Naive thymus-derived CD4-positive, alpha-beta T cell (primary cell): Measurements from ENCODE around the gene FBLN5. TPM values are rescaled to one million over a fixed set of nuclear protein-coding genes. Genes with fewer than 3 reads are reported as not detected.
"Not testable (repeated sequence)": the region's sequence is repeated elsewhere in the genome, so short reads cannot be mapped to it uniquely, and the experiment has no call there.

Experiments used
- ATAC-seq: fragments of 150-1000 bp; cut with Tn5 transposase; 2 replicates; pipeline ENCODE4 v1.10.0; 2021; ENCODE audit warnings: mild to moderate bottlenecking, moderate library complexity
- CTCF ChIA-PET: fragments of 350-600 bp; sonication (Branson Sonifier 250); formaldehyde crosslinking; loops from one replicate; lab custom pipeline; 2021; ENCODE audit warnings: antibody characterized with exemption; lab: Charles Lee
- POLR2A ChIA-PET: fragments of 350-600 bp; sonication (Branson Sonifier 250); formaldehyde crosslinking; loops from one replicate; lab custom pipeline; 2021; ENCODE audit warnings: antibody characterized with exemption, inconsistent platforms; lab: Charles Lee
- DNase-seq, 9 donors: peaks; one replicate each; pipeline versions ENCODE4 v3.0.0 to v3.0.0-alpha.2; 2020 to 2022; ENCODE audit warnings: mixed read lengths in 1 of 9
- H3K27ac ChIP-seq: one replicate; pipeline ENCODE4 v1.7.0; 2013; ENCODE audit warnings: mild to moderate bottlenecking, low read depth, low read length, moderate library complexity
- H3K27me3 ChIP-seq, 2 donors: one replicate each; pipeline ENCODE4 v1.7.0; 2013; ENCODE audit warnings: low read length in 2 of 2, mild to moderate bottlenecking in 2 of 2, moderate library complexity in 2 of 2; ENCODE audit not compliant: control insufficient read depth in 2 of 2, insufficient read depth in 2 of 2
- H3K36me3 ChIP-seq, 3 experiments: 1 replicate in 2 of 3; 2 replicates in 1 of 3; pipeline ENCODE4 v1.7.0; 2013; ENCODE audit warnings: low read length in 3 of 3, mild to moderate bottlenecking in 3 of 3, moderate library complexity in 1 of 3; ENCODE audit not compliant: insufficient read depth in 3 of 3, control insufficient read depth in 2 of 3
- H3K4me1 ChIP-seq, 2 donors: one replicate each; pipeline ENCODE4 v1.7.0; 2013; ENCODE audit warnings: low read length in 2 of 2, mild to moderate bottlenecking in 2 of 2, moderate library complexity in 1 of 2; ENCODE audit not compliant: control insufficient read depth in 2 of 2, insufficient read depth in 2 of 2
- H3K4me3 ChIP-seq: 2 replicates; pipeline ENCODE4 v1.7.0; 2013; ENCODE audit warnings: mild to moderate bottlenecking, low read length
- H3K9me3 ChIP-seq, 3 experiments: 1 replicate in 2 of 3; 2 replicates in 1 of 3; pipeline ENCODE4 v1.7.0; 2013; ENCODE audit warnings: low read length in 3 of 3; ENCODE audit not compliant: control insufficient read depth in 2 of 3
- H3K27ac Mint-ChIP-seq, 9 donors: one replicate each; pipeline ENCODE4 v1.8.0; 2020 to 2022; ENCODE audit warnings: mixed read lengths in 9 of 9, mild to moderate bottlenecking in 8 of 9, moderate library complexity in 5 of 9, inconsistent platforms in 2 of 9
- H3K27me3 Mint-ChIP-seq, 5 donors: one replicate each; pipeline ENCODE4 v1.8.0; 2021 to 2022; ENCODE audit warnings: mixed read lengths in 5 of 5, mild to moderate bottlenecking in 1 of 5
- H3K36me3 Mint-ChIP-seq, 5 donors: one replicate each; pipeline ENCODE4 v1.8.0; 2020 to 2022; ENCODE audit warnings: mixed read lengths in 5 of 5, mild to moderate bottlenecking in 3 of 5, inconsistent platforms in 1 of 5
- H3K4me1 Mint-ChIP-seq, 7 donors: one replicate each; pipeline ENCODE4 v1.8.0; 2020 to 2022; ENCODE audit warnings: mixed read lengths in 7 of 7, mild to moderate bottlenecking in 3 of 7, inconsistent platforms in 1 of 7
- H3K4me3 Mint-ChIP-seq, 10 donors: one replicate each; pipeline ENCODE4 v1.8.0; 2020 to 2022; ENCODE audit warnings: mild to moderate bottlenecking in 10 of 10, mixed read lengths in 10 of 10, moderate library complexity in 6 of 10, inconsistent platforms in 2 of 10
- H3K9me3 Mint-ChIP-seq, 11 donors: one replicate each; pipeline ENCODE4 v1.8.0; 2020 to 2022; ENCODE audit warnings: mixed read lengths in 11 of 11, mild to moderate bottlenecking in 4 of 11, inconsistent platforms in 1 of 11, moderate library complexity in 1 of 11
- intact Hi-C, 2 donors: fragments of 100-400 bp; cut with micrococcal nuclease; formaldehyde crosslinking; loops; one replicate each; pipeline ENCODE4 v1.15.1; 2023
- polyA plus RNA-seq, 2 donors: library from polyadenylated mRNA; unstranded; fragments of 300-500 nt; fragmentation: Illumina TruSeq; gene quantifications; one replicate each; pipeline ENCODE4 v1.2.3, GENCODE V29; 2021
- total RNA-seq, 6 experiments: library from RNA in 5 of 6; stranded (reverse) in 5 of 6; gene quantifications; 1 replicate in 5 of 6; 2 replicates in 1 of 6; pipeline ENCODE4 v1.2.3 and lab custom pipeline; 2021 to 2026

The FBLN5 gene
- total and polyA plus RNA-seq, 7 experiments from 2014 or later, result 2.9 to 53.3 (median 10.7) TPM

- peak overlapping the region in 8 of 9 donors; percentile 44 to 100 (median 88) for H3K27ac Mint-ChIP-seq
- peaks cover 51 to 55% of the 10 kb centered on the region in 2 donors for H3K4me1 ChIP-seq
- no peaks in the 10 kb centered on the region for H3K9me3 Mint-ChIP-seq
- DNase-seq (no peak), ATAC-seq (no peak)
- no peak overlapping the region for H3K4me3 ChIP-seq
- H3K27me3 Mint-ChIP-seq, result no peaks in the 10 kb centered on the region
- no peaks in the 10 kb centered on the region for H3K27me3 ChIP-seq
- peak overlapping the region; percentile 2 to 92 (median 66) for H3K4me3 Mint-ChIP-seq
- ChIA-PET POLR2A (interaction anchor here (0.6 to 13.7 kb wide), 8 partner anchors 10 to 108 kb away, joined by 4 to 245 read pairs (median 12); partner anchors contain the start of gene TC2N), CTCF (interaction anchor here (0.7 to 1.5 kb wide), 4 partner anchors 14 to 100 kb away, joined by 3 to 5 read pairs (median 4); no protein-coding TSS in a partner anchor)
- peak overlapping the region; percentile 51 for H3K27ac ChIP-seq
- no peaks in the 10 kb centered on the region for H3K9me3 ChIP-seq
- H3K4me1 Mint-ChIP-seq, result peaks cover 52 to 94% (median 88%) of the 10 kb centered on the region in 7 donors
- intact Hi-C loops, result no loop called here
- peaks cover 16 to 64% (median 22%) of the 10 kb centered on the region in 3 experiments for H3K36me3 ChIP-seq
- peaks cover 29 to 75% (median 60%) of the 10 kb centered on the region in 5 donors for H3K36me3 Mint-ChIP-seq
These were observed 93.1 kb downstream of the FBLN5 start for GRCh38 chr14:91854327-91854934.

GRCh38 chr14:91851563-91851962 lies 95.9 kb downstream of the FBLN5 start:
- no peak overlapping the region for H3K4me3 Mint-ChIP-seq
- H3K9me3 Mint-ChIP-seq, result no peaks in the 10 kb centered on the region
- Histone ChIP-seq H3K27me3 (no peaks in the 10 kb centered on the region), H3K36me3 (peaks cover 4 to 50% (median 6%) of the 10 kb centered on the region in 3 experiments), H3K4me3 (no peak overlapping the region), H3K27ac (no peak overlapping the region), H3K4me1 (peaks cover 23 to 30% of the 10 kb centered on the region in 2 donors), H3K9me3 (no peaks in the 10 kb centered on the region)
- intact Hi-C loops, result no loop called here
- no peak for ATAC-seq
- H3K27ac Mint-ChIP-seq, result peak overlapping the region in 6 of 9 donors; percentile 27 to 75 (median 58)
- no peak for DNase-seq
- CTCF ChIA-PET, result no interaction called here
- no peaks in the 10 kb centered on the region for H3K27me3 Mint-ChIP-seq
- POLR2A ChIA-PET, result interaction anchor here (1.4 to 2.1 kb wide), 4 partner anchors 8 to 16 kb away, joined by 4 to 11 read pairs (median 6); partner anchors contain the start of gene TC2N
- peaks cover 31 to 70% (median 62%) of the 10 kb centered on the region in 5 donors for H3K36me3 Mint-ChIP-seq
- peaks cover 34 to 88% (median 82%) of the 10 kb centered on the region in 7 donors for H3K4me1 Mint-ChIP-seq

- H3K4me3 Mint-ChIP-seq, result no peak overlapping the region
- peaks cover 24 to 85% (median 74%) of the 10 kb centered on the region in 7 donors for H3K4me1 Mint-ChIP-seq
- no peaks in the 10 kb centered on the region for H3K9me3 ChIP-seq
- H3K9me3 Mint-ChIP-seq, result no peaks in the 10 kb centered on the region
- ATAC-seq (no peak), DNase-seq (no peak)
- peak overlapping the region in 5 of 9 donors; percentile 27 to 74 (median 46) for H3K27ac Mint-ChIP-seq
- H3K4me3 ChIP-seq, result no peak overlapping the region
- CTCF ChIA-PET, result interaction anchor here (0.6 kb wide), 1 partner anchor 10 kb away, joined by 3 read pairs; no protein-coding TSS in a partner anchor
- peaks cover 26 to 63% (median 59%) of the 10 kb centered on the region in 5 donors for H3K36me3 Mint-ChIP-seq
- H3K27ac ChIP-seq, result no peak overlapping the region
- H3K36me3 ChIP-seq, result peaks cover 1 to 34% (median 4%) of the 10 kb centered on the region in 3 experiments
- POLR2A ChIA-PET, result interaction anchor here (1.0 to 14.7 kb wide), 5 partner anchors 8 to 19 kb away, joined by 3 to 194 read pairs (median 4); partner anchors contain the start of gene TC2N
- peaks cover 6 to 13% of the 10 kb centered on the region in 2 donors for H3K4me1 ChIP-seq
- intact Hi-C loops, result no loop called here
- no peaks in the 10 kb centered on the region for H3K27me3 Mint-ChIP-seq
- no peaks in the 10 kb centered on the region for H3K27me3 ChIP-seq
These were observed 98.9 kb downstream of the FBLN5 start for GRCh38 chr14:91848504-91849001.

- no peaks in the 10 kb centered on the region for H3K27me3 ChIP-seq
- Mint-ChIP-seq H3K27me3 (no peaks in the 10 kb centered on the region), H3K36me3 (peaks cover 26 to 64% (median 53%) of the 10 kb centered on the region in 5 donors), H3K4me1 (peaks cover 26 to 85% (median 74%) of the 10 kb centered on the region in 7 donors), H3K4me3 (peak overlapping the region in 1 of 10 donors; percentile 20), H3K27ac (peak overlapping the region in 5 of 9 donors; percentile 6 to 58 (median 38)), H3K9me3 (no peaks in the 10 kb centered on the region)
- no peak overlapping the region for H3K27ac ChIP-seq
- ChIA-PET CTCF (no interaction called here), POLR2A (interaction anchor here (0.6 to 14.7 kb wide), 5 partner anchors 11 to 272 kb away, joined by 3 to 194 read pairs (median 4); partner anchors contain the start of gene TC2N)
- H3K36me3 ChIP-seq, result peaks cover 0 to 27% (median 4%) of the 10 kb centered on the region in 3 experiments
- H3K9me3 ChIP-seq, result no peaks in the 10 kb centered on the region
- intact Hi-C loops, result no loop called here
- H3K4me3 ChIP-seq, result no peak overlapping the region
- no peak for DNase-seq
- ATAC-seq, result no peak
- peaks cover 0 to 13% of the 10 kb centered on the region in 2 donors for H3K4me1 ChIP-seq
These were observed 99.8 kb downstream of the FBLN5 start for GRCh38 chr14:91847693-91848092.

GRCh38 chr14:91845652-91846051 lies 101.8 kb downstream of the FBLN5 start:
- ChIA-PET CTCF (interaction anchor here (1.0 to 1.1 kb wide), 2 partner anchors 14 to 46 kb away, joined by 4 to 5 read pairs; no protein-coding TSS in a partner anchor), POLR2A (interaction anchor here (0.6 to 14.7 kb wide), 9 partner anchors 9 to 441 kb away, joined by 3 to 194 read pairs (median 3); no protein-coding TSS in a partner anchor)
- no peaks in the 10 kb centered on the region for H3K9me3 Mint-ChIP-seq
- H3K4me3 Mint-ChIP-seq, result peak overlapping the region in 1 of 10 donors; percentile 24
- DNase-seq, result no peak
- no peaks in the 10 kb centered on the region for H3K27me3 Mint-ChIP-seq
- no peak overlapping the region for H3K4me3 ChIP-seq
- peaks cover 24 to 90% (median 77%) of the 10 kb centered on the region in 7 donors for H3K4me1 Mint-ChIP-seq
- peaks cover 0 to 18% (median 0%) of the 10 kb centered on the region in 3 experiments for H3K36me3 ChIP-seq
- H3K4me1 ChIP-seq, result peaks cover 12 to 22% of the 10 kb centered on the region in 2 donors
- H3K9me3 ChIP-seq, result no peaks in the 10 kb centered on the region
- H3K27ac Mint-ChIP-seq, result peak overlapping the region in 6 of 9 donors; percentile 6 to 78 (median 39)
- H3K27ac ChIP-seq, result no peak overlapping the region
- H3K27me3 ChIP-seq, result no peaks in the 10 kb centered on the region
- intact Hi-C loops, result no loop called here
- H3K36me3 Mint-ChIP-seq, result peaks cover 19 to 70% (median 56%) of the 10 kb centered on the region in 5 donors
- no peak for ATAC-seq

- DNase-seq, H3K9me3 ChIP-seq, H3K27me3 Mint-ChIP-seq, H3K4me3 Mint-ChIP-seq, H3K4me3 ChIP-seq, ATAC-seq, H3K27ac ChIP-seq, H3K9me3 Mint-ChIP-seq, H3K27me3 ChIP-seq, intact Hi-C loops: not testable (repeated sequence)
- H3K4me1 ChIP-seq, result peaks cover 14 to 22% of the 10 kb centered on the region in 2 donors
- POLR2A ChIA-PET, result interaction anchor here (0.6 to 14.7 kb wide), 6 partner anchors 8 to 68 kb away, joined by 3 to 194 read pairs (median 3); no protein-coding TSS in a partner anchor
- CTCF ChIA-PET, result interaction anchor here (0.6 to 1.1 kb wide), 3 partner anchors 15 to 55 kb away, joined by 3 to 5 read pairs (median 4); no protein-coding TSS in a partner anchor
- Mint-ChIP-seq H3K4me1 (peaks cover 27 to 91% (median 78%) of the 10 kb centered on the region in 7 donors), H3K27ac (peak overlapping the region in 1 of 9 donors; percentile 78), H3K36me3 (peaks cover 21 to 72% (median 59%) of the 10 kb centered on the region in 5 donors)
- H3K36me3 ChIP-seq, result peaks cover 0 to 20% (median 0%) of the 10 kb centered on the region in 3 experiments
These were observed 102.4 kb downstream of the FBLN5 start for GRCh38 chr14:91845056-91845455.
